Panc1 (cell line): ENCODE data around the gene ERBB2. TPM values are rescaled to one million over a fixed set of nuclear protein-coding genes. Genes with fewer than 3 reads are reported as not detected.

Experiments used
- ATAC-seq: fragments of 200-7000 bp; cut with Tn5 transposase; 2 replicates; pipeline ENCODE4 v1.9.1; 2020; ENCODE audit warnings: mild to moderate bottlenecking, moderate library complexity
- BruUV-seq: library from RNA; stranded (reverse); fragments of 400-500 nt; replicated peaks from 2 replicates; lab custom pipeline; 2021; lab: Mats Ljungman, UMichigan
- CTCF ChIA-PET: fragments of 300-600 bp; sonication (Branson Sonifier 250); formaldehyde crosslinking; loops from one replicate; lab custom pipeline; 2022; ENCODE audit warnings: antibody characterized with exemption; lab: Charles Lee
- POLR2A ChIA-PET: fragments of 300-600 bp; sonication (Branson Sonifier 250); formaldehyde crosslinking; loops from one replicate; lab custom pipeline; 2022; ENCODE audit warnings: antibody characterized with exemption; lab: Charles Lee
- DNase-seq: peaks from one replicate; pipeline ENCODE4 v3.0.0-alpha.2; 2010; ENCODE audit warnings: low read depth, low spot score
- H3K27ac ChIP-seq: 2 replicates; pipeline ENCODE4 v1.5.1; 2011; ENCODE audit warnings: mild to moderate bottlenecking, low read length, inconsistent platforms
- H3K27me3 ChIP-seq: fragments of 200-500 bp; sonication (Bioruptor generic); 2 replicates; pipeline ENCODE4 v1.6.0; 2014; ENCODE audit warnings: low read length, inconsistent platforms; ENCODE audit not compliant: control insufficient read depth, insufficient read depth
- H3K36me3 ChIP-seq: fragments of 200-500 bp; sonication (Bioruptor generic); 2 replicates; pipeline ENCODE4 v1.5.1; 2014; ENCODE audit warnings: inconsistent platforms, mild to moderate bottlenecking, low read length, moderate library complexity; ENCODE audit not compliant: control insufficient read depth, insufficient read depth
- H3K4me1 ChIP-seq: 2 replicates; pipeline ENCODE4 v1.5.1; 2011; ENCODE audit warnings: inconsistent platforms, mild to moderate bottlenecking, low read length, moderate library complexity; ENCODE audit not compliant: control insufficient read depth, insufficient read depth
- H3K4me3 ChIP-seq, 2 experiments: 2 replicates each; pipeline ENCODE4 v1.5.1; 2011 to 2012; ENCODE audit warnings: low read depth in 2 of 2, low read length in 2 of 2, mild to moderate bottlenecking in 2 of 2, inconsistent platforms in 1 of 2, moderate library complexity in 1 of 2
- H3K9me3 ChIP-seq: fragments of 200-500 bp; sonication (Bioruptor generic); 2 replicates; pipeline ENCODE4 v1.5.1; 2014; ENCODE audit warnings: low read depth, mild to moderate bottlenecking, inconsistent platforms, low read length, moderate library complexity; ENCODE audit not compliant: control insufficient read depth, insufficient read depth
- POLR2AphosphoS5 ChIP-seq: IDR thresholded peaks from 2 replicates; pipeline ENCODE4 v1.6.1; 2012; ENCODE audit warnings: mild to moderate bottlenecking, low read depth, low read length, moderate library complexity
- SIN3A ChIP-seq: IDR thresholded peaks from 2 replicates; pipeline ENCODE4 v1.6.1; 2012; ENCODE audit warnings: low read depth, mild to moderate bottlenecking, low read length, moderate library complexity, borderline replicate concordance; ENCODE audit not compliant: insufficient read depth
- TCF7L2 ChIP-seq: IDR thresholded peaks from 2 replicates; pipeline ENCODE4 v1.6.1; 2011; ENCODE audit warnings: mild to moderate bottlenecking, low read depth, low read length, inconsistent platforms
- in situ Hi-C: cut with HindIII; loops from 2 replicates; pipeline ENCODE4 v1.10.0; 2016; ENCODE audit warnings: low sequenced_read_pairs, low pct_unique_long_range_greater_than_20kb
- intact Hi-C: fragments of 100-400 bp; cut with micrococcal nuclease; formaldehyde crosslinking; loops from one replicate; pipeline ENCODE4 v1.10.0; 2022; ENCODE audit not compliant: unreplicated experiment
- total RNA-seq: library from RNA; stranded (reverse); gene quantifications from one replicate; pipeline ENCODE4 v1.2.1, GENCODE V29; 2021; ENCODE audit not compliant: unreplicated experiment
- TF ChIP-seq, protein P1 (sequence below), 2 experiments: IDR thresholded peaks; 2 replicates each; pipeline ENCODE4 v1.6.1; 2011 to 2012; ENCODE audit warnings: low read depth in 2 of 2, control low read depth in 1 of 2, low read length in 1 of 2, mild to moderate bottlenecking in 1 of 2, moderate library complexity in 1 of 2; ENCODE audit not compliant: insufficient read depth in 1 of 2
- TF ChIP-seq, protein P2 (sequence below): fragments of 450-650 bp; IDR thresholded peaks from 2 replicates; pipeline ENCODE4 v1.5.1; 2017; ENCODE audit warnings: mild to moderate bottlenecking

The ERBB2 gene
- total RNA-seq, 1 experiment from 2014 or later: 68.6 TPM

DNA sequence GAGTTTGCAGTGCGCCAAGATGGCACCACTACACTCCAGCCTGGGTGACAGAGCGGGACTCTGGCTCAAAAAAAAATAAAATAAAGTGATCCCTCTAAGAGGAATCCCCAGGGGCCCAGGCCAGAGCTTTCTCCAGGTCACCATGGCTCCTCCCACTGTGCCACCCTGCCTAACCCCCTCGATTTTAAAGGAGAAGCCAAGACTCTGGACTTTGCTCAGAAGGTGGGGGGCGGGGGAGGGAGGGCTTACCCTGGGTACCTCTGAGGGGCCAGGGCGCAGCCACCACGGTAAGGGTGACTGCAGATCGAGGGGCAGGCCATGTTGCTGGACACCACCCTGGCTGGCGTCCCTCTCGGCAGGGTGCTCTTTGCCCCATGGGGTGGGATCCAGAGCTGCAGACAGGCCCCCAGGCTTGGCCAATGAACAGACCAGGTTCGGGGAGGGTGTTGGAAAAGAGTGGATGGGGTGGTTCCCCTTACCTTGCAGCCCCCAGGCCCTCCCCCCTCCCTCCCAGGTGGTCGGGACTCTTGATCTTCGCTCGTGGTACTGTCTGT, 37.4 kb downstream of the ERBB2 start:
- in situ Hi-C loops: no loop called here

DNA sequence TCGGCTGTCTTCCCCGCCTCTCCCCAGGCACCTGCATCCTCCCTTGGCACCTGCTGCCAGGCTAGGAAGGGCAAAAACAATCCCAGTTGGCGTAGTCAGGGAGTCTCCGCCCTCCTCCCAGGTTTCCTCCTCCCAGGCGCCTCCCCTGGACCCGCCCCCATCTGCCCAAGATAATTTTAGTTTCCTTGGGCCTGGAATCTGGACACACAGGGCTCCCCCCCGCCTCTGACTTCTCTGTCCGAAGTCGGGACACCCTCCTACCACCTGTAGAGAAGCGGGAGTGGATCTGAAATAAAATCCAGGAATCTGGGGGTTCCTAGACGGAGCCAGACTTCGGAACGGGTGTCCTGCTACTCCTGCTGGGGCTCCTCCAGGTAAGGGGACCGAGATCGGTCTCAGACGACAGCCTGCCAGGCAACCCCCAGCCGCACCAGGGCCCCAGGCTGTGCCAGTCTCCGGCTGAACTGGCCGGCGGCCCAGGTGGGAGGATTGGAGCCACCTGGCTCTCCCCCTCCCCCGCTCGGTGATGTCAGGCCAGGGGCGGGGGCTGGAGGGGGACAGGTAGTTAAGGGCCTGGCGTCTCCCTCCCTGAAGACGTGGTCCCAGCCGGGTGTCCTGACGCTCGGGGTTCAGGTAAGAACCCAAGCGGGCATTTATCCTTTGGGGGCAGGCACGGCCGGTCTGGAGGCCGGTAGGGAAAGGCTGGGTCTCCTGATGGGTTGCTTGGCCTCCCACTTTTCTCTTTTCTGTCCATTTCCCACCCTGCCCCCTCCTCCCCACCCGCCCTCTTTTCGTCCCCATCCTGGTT, 38.1 kb downstream of the ERBB2 start, which contains the start of gene GRB7:
Gene GRB7 (plus strand): TSS at position 179 of the 808 bp plus-strand sequence. CDS start 4,364 bp downstream, outside the sequence.
- TF ChIP-seq TCF7L2 (no peak), SIN3A (0 out of 2 replicates have a peak, but pooled peaks have one; percentile 35), POLR2AphosphoS5 (no peak)
- TF ChIP-seq, protein P1, sequence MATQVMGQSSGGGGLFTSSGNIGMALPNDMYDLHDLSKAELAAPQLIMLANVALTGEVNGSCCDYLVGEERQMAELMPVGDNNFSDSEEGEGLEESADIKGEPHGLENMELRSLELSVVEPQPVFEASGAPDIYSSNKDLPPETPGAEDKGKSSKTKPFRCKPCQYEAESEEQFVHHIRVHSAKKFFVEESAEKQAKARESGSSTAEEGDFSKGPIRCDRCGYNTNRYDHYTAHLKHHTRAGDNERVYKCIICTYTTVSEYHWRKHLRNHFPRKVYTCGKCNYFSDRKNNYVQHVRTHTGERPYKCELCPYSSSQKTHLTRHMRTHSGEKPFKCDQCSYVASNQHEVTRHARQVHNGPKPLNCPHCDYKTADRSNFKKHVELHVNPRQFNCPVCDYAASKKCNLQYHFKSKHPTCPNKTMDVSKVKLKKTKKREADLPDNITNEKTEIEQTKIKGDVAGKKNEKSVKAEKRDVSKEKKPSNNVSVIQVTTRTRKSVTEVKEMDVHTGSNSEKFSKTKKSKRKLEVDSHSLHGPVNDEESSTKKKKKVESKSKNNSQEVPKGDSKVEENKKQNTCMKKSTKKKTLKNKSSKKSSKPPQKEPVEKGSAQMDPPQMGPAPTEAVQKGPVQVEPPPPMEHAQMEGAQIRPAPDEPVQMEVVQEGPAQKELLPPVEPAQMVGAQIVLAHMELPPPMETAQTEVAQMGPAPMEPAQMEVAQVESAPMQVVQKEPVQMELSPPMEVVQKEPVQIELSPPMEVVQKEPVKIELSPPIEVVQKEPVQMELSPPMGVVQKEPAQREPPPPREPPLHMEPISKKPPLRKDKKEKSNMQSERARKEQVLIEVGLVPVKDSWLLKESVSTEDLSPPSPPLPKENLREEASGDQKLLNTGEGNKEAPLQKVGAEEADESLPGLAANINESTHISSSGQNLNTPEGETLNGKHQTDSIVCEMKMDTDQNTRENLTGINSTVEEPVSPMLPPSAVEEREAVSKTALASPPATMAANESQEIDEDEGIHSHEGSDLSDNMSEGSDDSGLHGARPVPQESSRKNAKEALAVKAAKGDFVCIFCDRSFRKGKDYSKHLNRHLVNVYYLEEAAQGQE (IDR thresholded peaks at IDR 0.05; ENCODE audit: insufficient read depth in 1 of 2, low read depth in 2 of 2, low read length in 1 of 2): no peak
- TF ChIP-seq, protein P2, sequence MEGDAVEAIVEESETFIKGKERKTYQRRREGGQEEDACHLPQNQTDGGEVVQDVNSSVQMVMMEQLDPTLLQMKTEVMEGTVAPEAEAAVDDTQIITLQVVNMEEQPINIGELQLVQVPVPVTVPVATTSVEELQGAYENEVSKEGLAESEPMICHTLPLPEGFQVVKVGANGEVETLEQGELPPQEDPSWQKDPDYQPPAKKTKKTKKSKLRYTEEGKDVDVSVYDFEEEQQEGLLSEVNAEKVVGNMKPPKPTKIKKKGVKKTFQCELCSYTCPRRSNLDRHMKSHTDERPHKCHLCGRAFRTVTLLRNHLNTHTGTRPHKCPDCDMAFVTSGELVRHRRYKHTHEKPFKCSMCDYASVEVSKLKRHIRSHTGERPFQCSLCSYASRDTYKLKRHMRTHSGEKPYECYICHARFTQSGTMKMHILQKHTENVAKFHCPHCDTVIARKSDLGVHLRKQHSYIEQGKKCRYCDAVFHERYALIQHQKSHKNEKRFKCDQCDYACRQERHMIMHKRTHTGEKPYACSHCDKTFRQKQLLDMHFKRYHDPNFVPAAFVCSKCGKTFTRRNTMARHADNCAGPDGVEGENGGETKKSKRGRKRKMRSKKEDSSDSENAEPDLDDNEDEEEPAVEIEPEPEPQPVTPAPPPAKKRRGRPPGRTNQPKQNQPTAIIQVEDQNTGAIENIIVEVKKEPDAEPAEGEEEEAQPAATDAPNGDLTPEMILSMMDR: no peak
- POLR2A ChIA-PET: no interaction called here
- BruUV-seq: no TSS peak
- CTCF ChIA-PET: no interaction called here
- no peaks in the 10 kb centered on the region for H3K27me3 ChIP-seq
- ATAC-seq (peak; percentile 52), DNase-seq (no peak)
- no peaks in the 10 kb centered on the region; the same call in 1 of the 2 replicates for H3K36me3 ChIP-seq
- no peak within 1 kb of the TSS; the same call in 1 of the 2 replicates for H3K27ac ChIP-seq
- in situ Hi-C loops (no loop called here), intact Hi-C loops (no loop called here)
- peaks cover 32% of the 10 kb centered on the region for H3K4me1 ChIP-seq
- H3K9me3 ChIP-seq: no peaks in the 10 kb centered on the region
- peak within 1 kb of the TSS; percentile 30 to 65 for H3K4me3 ChIP-seq

More for the DNA sequence above, 37.4 kb downstream of the ERBB2 start:
- ChIA-PET POLR2A (no interaction called here), CTCF (interaction anchor here (0.6 kb wide), 1 partner anchor 18 kb away, joined by 3 read pairs; no protein-coding TSS in a partner anchor)
- no peaks in the 10 kb centered on the region for H3K9me3 ChIP-seq
- TF ChIP-seq, protein P2: no peak
- TF ChIP-seq SIN3A: no peak
- no peak for TF ChIP-seq TCF7L2
- no peak for TF ChIP-seq POLR2AphosphoS5
- TF ChIP-seq, protein P1 (IDR thresholded peaks at IDR 0.05; ENCODE audit: insufficient read depth in 1 of 2, low read depth in 2 of 2, low read length in 1 of 2): no peak
- BruUV-seq: no TSS peak
- H3K27me3 ChIP-seq: no peaks in the 10 kb centered on the region
- intact Hi-C loops: no loop called here
- DNase-seq (no peak), ATAC-seq (no peak)
- no peak overlapping the region; a peak in 1 of 4 replicates for H3K4me3 ChIP-seq
- H3K4me1 ChIP-seq: peaks cover 32% of the 10 kb centered on the region
- H3K27ac ChIP-seq: no peak overlapping the region
- H3K36me3 ChIP-seq: no peaks in the 10 kb centered on the region; the same call in 1 of the 2 replicates
